Colonic mucosa (tissue), 4 donors: ENCODE results near the gene FBXL14. TPM values are rescaled to one million over a fixed set of nuclear protein-coding genes. Genes with fewer than 3 reads are reported as not detected.

Experiments used
- DNase-seq: peaks from one replicate; pipeline ENCODE4 v3.0.0-alpha.2; 2020
- H3K27ac ChIP-seq: fragments of 200-600 bp; one replicate; pipeline ENCODE4 v1.8.0; 2021
- H3K27me3 ChIP-seq: fragments of 200-600 bp; one replicate; pipeline ENCODE4 v1.8.0; 2021
- H3K36me3 ChIP-seq: fragments of 200-600 bp; one replicate; pipeline ENCODE4 v1.8.0; 2021
- H3K4me1 ChIP-seq: fragments of 200-600 bp; one replicate; pipeline ENCODE4 v1.8.0; 2021; ENCODE audit warnings: mild to moderate bottlenecking
- H3K4me3 ChIP-seq: fragments of 200-600 bp; one replicate; pipeline ENCODE4 v1.8.0; 2021
- H3K9ac ChIP-seq, 2 donors: one replicate each; pipeline ENCODE4 v1.7.0; 2013; ENCODE audit warnings: control low read depth in 2 of 2, low read depth in 2 of 2, low read length in 2 of 2
- H3K9me3 ChIP-seq: fragments of 200-600 bp; one replicate; pipeline ENCODE4 v1.8.0; 2021
- CTCF ChIP-seq: fragments of 200-600 bp; IDR thresholded peaks from one replicate; pipeline ENCODE4 v1.8.0; 2022; ENCODE audit warnings: antibody characterized with exemption, mild to moderate bottlenecking
- intact Hi-C: fragments of 100-400 bp; cut with DNase I; formaldehyde crosslinking; loops from one replicate; pipeline ENCODE4 v1.14.1; 2022
- total RNA-seq, 2 donors: library from RNA; stranded (reverse); fragmentation: NEBNext Ultra II Directional in 1 of 2; extraction: Animal tissue kit (Norgen Biotek cat#: 25700) in 1 of 2; gene quantifications; one replicate each; pipeline ENCODE4 v1.2.1, GENCODE V29; 2021
- donor health status: healthy.
- donor health status: DM: no; HTN: no; CAD: no.
- donor health status: DM: no; HTN: no; CAD: no.

Gene FBXL14
- total RNA-seq, 2 donors from 2014 or later: 32.3 to 37.4 TPM

- peak overlapping the region; percentile 59 for H3K4me3 ChIP-seq
- no peak for TF ChIP-seq CTCF
- peaks cover 17% of the 10 kb centered on the region for H3K27me3 ChIP-seq
- intact Hi-C loops: no loop called here
- H3K36me3 ChIP-seq: no peaks in the 10 kb centered on the region
- H3K9me3 ChIP-seq: no peaks in the 10 kb centered on the region
- H3K4me1 ChIP-seq: no peaks in the 10 kb centered on the region
- H3K9ac ChIP-seq: peak overlapping the region; percentile 40 to 56
- no peak for DNase-seq
- H3K27ac ChIP-seq: peak overlapping the region; percentile 7
Observed at GRCh38 chr12:1531654-1532374, 62.6 kb downstream of the FBXL14 start.

- Histone ChIP-seq H3K4me1 (no peaks in the 10 kb centered on the region), H3K27me3 (peaks cover 17% of the 10 kb centered on the region), H3K9ac (peak overlapping the region; percentile 40 to 56), H3K36me3 (no peaks in the 10 kb centered on the region), H3K9me3 (no peaks in the 10 kb centered on the region), H3K27ac (peak overlapping the region; percentile 36), H3K4me3 (peak overlapping the region; percentile 59)
- intact Hi-C loops: no loop called here
- TF ChIP-seq CTCF: no peak
- no peak for DNase-seq
Observed at GRCh38 chr12:1531153-1531653, 63.2 kb downstream of the FBXL14 start.

DNA sequence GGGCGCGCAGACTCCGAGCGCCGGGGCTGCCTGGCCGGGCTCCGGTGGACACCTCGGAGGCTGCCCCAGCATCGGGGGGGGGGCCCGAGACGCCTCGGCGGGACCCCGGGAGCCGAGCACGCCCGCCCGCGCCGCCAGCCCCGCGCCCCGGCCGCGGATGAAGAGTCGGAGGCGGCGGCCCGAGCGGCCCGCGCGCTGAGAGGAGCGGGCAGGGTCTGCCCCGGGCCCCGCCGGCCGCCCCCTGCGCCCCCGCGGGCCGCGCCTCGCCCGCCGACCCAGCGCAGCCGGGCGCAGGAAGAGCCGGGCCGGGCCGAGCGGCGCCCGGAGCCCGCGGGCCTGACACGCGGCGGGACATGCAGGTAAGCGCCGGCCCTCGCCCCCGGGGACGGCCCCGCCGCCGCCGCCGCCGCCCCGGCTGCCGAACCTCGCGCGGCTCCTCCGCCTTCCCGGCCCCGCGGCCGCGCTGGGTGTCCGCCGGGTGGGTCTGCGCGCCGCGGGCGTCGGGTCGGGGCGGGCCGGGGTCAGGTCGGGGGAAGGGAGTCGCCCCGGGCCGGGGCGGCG is 63.7 kb downstream of the FBXL14 start:
- no peak overlapping the region for H3K27ac ChIP-seq
- H3K4me3 ChIP-seq: peak overlapping the region; percentile 59
- H3K36me3 ChIP-seq: no peaks in the 10 kb centered on the region
- DNase-seq: no peak
- H3K9me3 ChIP-seq: no peaks in the 10 kb centered on the region
- H3K4me1 ChIP-seq: no peaks in the 10 kb centered on the region
- intact Hi-C loops: no loop called here
- H3K27me3 ChIP-seq: peaks cover 17% of the 10 kb centered on the region
- TF ChIP-seq CTCF: no peak
- H3K9ac ChIP-seq: peak overlapping the region in 1 of 2 donors; percentile 72

DNA sequence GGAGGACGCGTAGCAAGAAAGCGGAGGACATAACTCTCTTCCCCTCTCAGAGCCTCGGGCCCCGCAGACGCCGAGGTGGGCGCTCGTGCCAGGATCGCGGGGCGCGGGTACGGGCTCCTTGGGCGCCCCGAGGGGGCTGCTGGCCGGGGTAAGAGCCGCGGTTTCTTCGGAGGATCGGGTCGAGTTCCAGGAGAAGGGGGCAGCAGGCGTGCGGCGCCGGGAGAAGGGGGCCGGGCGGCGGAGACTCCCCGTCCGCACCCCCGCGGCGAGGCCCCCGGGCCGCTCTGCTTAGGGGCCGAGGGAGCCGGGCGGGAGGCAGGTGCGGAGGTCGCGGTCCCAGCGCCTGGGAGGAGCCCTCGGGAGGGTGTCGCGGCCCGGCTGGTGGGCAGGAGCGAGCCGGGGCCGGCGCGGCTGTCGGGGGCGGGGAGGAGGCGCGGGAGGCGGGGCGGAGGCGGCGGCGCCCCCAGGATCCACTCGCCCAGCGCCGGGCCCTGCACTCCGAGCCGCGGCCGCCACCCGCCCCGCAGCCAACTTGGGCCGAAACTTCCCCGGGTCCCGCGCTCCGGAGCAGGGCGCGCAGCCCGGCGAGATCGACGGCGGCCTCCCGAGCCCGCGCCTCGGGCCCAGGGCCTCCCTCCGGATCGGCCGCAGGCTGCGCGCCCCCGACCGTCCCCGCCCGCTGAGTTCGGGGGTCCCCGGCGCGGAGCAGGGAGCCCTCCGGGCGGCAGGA is 64.4 kb downstream of the FBXL14 start:
- peak overlapping the region; percentile 35 for H3K4me3 ChIP-seq
- H3K36me3 ChIP-seq: no peaks in the 10 kb centered on the region
- no peaks in the 10 kb centered on the region for H3K9me3 ChIP-seq
- H3K27me3 ChIP-seq: peaks cover 17% of the 10 kb centered on the region
- H3K9ac ChIP-seq: peak overlapping the region in 1 of 2 donors; percentile 72
- intact Hi-C loops: no loop called here
- no peak overlapping the region for H3K27ac ChIP-seq
- no peaks in the 10 kb centered on the region for H3K4me1 ChIP-seq
- DNase-seq: no peak
- no peak for TF ChIP-seq CTCF

- Histone ChIP-seq H3K9me3 (no peaks in the 10 kb centered on the region), H3K27me3 (peaks cover 17% of the 10 kb centered on the region), H3K4me3 (peak overlapping the region; percentile 35), H3K9ac (peak overlapping the region in 1 of 2 donors; percentile 56), H3K4me1 (no peaks in the 10 kb centered on the region), H3K27ac (no peak overlapping the region), H3K36me3 (no peaks in the 10 kb centered on the region)
- no peak for DNase-seq
- intact Hi-C loops: no loop called here
- TF ChIP-seq CTCF: no peak
Observed at GRCh38 chr12:1529228-1529861, 65.0 kb downstream of the FBXL14 start.
